Neural progenitor cell (in vitro differentiated cells): Measurements from ENCODE around the gene UBXN2A.

Experiments
- CTCF ChIP-seq: fragments of 200-600 bp; sonication (generic); IDR thresholded peaks from 2 replicates; pipeline ENCODE4 v1.5.1; 2017; ENCODE audit warnings: antibody characterized with exemption, mild to moderate bottlenecking
- EZH2 ChIP-seq: fragments of 200-600 bp; sonication (generic); IDR thresholded peaks from 2 replicates; pipeline ENCODE4 v1.6.1; 2017; ENCODE audit warnings: antibody characterized with exemption, mild to moderate bottlenecking, moderate library complexity
- EZH2phosphoT487 ChIP-seq: fragments of 200-600 bp; sonication (generic); IDR thresholded peaks from 2 replicates; pipeline ENCODE4 v1.6.1; 2017; ENCODE audit warnings: antibody characterized with exemption

- TF ChIP-seq CTCF (no peak), EZH2phosphoT487 (no peak), EZH2 (no peak)
Observed at GRCh38 chr2:24046930-24047702, 106.9 kb downstream of the UBXN2A start, which contains the start of gene WDCP.
